ENCODE data around the gene LTN1. TPM values are rescaled to one million over a fixed set of nuclear protein-coding genes. Genes with fewer than 3 reads are reported as not detected.

LTN1 gene
- total and polyA plus RNA-seq, 2 of the 13 experiments (the other 11 are each of a cell fraction or from before 2014, with no cell fraction given), result 6.7 to 24.6 TPM

- TF ChIP-seq, protein P1, sequence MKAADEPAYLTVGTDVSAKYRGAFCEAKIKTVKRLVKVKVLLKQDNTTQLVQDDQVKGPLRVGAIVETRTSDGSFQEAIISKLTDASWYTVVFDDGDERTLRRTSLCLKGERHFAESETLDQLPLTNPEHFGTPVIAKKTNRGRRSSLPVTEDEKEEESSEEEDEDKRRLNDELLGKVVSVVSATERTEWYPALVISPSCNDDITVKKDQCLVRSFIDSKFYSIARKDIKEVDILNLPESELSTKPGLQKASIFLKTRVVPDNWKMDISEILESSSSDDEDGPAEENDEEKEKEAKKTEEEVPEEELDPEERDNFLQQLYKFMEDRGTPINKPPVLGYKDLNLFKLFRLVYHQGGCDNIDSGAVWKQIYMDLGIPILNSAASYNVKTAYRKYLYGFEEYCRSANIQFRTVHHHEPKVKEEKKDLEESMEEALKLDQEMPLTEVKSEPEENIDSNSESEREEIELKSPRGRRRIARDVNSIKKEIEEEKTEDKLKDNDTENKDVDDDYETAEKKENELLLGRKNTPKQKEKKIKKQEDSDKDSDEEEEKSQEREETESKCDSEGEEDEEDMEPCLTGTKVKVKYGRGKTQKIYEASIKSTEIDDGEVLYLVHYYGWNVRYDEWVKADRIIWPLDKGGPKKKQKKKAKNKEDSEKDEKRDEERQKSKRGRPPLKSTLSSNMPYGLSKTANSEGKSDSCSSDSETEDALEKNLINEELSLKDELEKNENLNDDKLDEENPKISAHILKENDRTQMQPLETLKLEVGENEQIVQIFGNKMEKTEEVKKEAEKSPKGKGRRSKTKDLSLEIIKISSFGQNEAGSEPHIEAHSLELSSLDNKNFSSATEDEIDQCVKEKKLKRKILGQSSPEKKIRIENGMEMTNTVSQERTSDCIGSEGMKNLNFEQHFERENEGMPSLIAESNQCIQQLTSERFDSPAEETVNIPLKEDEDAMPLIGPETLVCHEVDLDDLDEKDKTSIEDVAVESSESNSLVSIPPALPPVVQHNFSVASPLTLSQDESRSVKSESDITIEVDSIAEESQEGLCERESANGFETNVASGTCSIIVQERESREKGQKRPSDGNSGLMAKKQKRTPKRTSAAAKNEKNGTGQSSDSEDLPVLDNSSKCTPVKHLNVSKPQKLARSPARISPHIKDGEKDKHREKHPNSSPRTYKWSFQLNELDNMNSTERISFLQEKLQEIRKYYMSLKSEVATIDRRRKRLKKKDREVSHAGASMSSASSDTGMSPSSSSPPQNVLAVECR (CRISPR knock-in tag; IDR thresholded peaks at IDR 0.05; ENCODE audit: borderline replicate concordance), result no peak
- TF ChIP-seq, protein P2, sequence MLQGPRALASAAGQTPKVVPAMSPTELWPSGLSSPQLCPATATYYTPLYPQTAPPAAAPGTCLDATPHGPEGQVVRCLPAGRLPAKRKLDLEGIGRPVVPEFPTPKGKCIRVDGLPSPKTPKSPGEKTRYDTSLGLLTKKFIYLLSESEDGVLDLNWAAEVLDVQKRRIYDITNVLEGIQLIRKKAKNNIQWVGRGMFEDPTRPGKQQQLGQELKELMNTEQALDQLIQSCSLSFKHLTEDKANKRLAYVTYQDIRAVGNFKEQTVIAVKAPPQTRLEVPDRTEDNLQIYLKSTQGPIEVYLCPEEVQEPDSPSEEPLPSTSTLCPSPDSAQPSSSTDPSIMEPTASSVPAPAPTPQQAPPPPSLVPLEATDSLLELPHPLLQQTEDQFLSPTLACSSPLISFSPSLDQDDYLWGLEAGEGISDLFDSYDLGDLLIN (CRISPR knock-in tag; IDR thresholded peaks at IDR 0.05; ENCODE audit: borderline replicate concordance), result no peak
- TF ChIP-seq ZNF691 (CRISPR knock-in tag; IDR thresholded peaks at IDR 0.05; ENCODE audit: borderline replicate concordance, low read depth) (no peak), ZSCAN22 (CRISPR knock-in tag; IDR thresholded peaks at IDR 0.05) (no peak), KLF11 (CRISPR knock-in tag; IDR thresholded peaks at IDR 0.05) (no peak), ZNF180 (CRISPR knock-in tag; IDR thresholded peaks at IDR 0.05; ENCODE audit: borderline replicate concordance, low read depth) (no peak), RFXAP (CRISPR knock-in tag; IDR thresholded peaks at IDR 0.05; ENCODE audit: borderline replicate concordance) (no peak), ZC3H4 (CRISPR knock-in tag; IDR thresholded peaks at IDR 0.05; ENCODE audit: borderline replicate concordance) (no peak), ETV5 (CRISPR knock-in tag; IDR thresholded peaks at IDR 0.05; ENCODE audit: borderline replicate concordance) (no peak), KLF15 (CRISPR knock-in tag; IDR thresholded peaks at IDR 0.05; ENCODE audit: borderline replicate concordance) (no peak)
- TF ChIP-seq, protein P3, sequence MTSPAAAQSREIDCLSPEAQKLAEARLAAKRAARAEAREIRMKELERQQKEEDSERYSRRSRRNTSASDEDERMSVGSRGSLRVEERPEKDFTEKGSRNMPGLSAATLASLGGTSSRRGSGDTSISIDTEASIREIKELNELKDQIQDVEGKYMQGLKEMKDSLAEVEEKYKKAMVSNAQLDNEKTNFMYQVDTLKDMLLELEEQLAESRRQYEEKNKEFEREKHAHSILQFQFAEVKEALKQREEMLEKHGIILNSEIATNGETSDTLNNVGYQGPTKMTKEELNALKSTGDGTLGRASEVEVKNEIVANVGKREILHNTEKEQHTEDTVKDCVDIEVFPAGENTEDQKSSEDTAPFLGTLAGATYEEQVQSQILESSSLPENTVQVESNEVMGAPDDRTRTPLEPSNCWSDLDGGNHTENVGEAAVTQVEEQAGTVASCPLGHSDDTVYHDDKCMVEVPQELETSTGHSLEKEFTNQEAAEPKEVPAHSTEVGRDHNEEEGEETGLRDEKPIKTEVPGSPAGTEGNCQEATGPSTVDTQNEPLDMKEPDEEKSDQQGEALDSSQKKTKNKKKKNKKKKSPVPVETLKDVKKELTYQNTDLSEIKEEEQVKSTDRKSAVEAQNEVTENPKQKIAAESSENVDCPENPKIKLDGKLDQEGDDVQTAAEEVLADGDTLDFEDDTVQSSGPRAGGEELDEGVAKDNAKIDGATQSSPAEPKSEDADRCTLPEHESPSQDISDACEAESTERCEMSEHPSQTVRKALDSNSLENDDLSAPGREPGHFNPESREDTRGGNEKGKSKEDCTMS (CRISPR knock-in tag; conservative IDR thresholded peaks at IDR 0.05), result no peak
These were observed 32.6 kb upstream of the LTN1 start (continued) for GRCh38 chr21:29025328-29025713.

Measured in HepG2 (cell line).